C4-2B (cell line): Measurements from ENCODE around the gene RAPGEF3.

Experiments used
- ZFX ChIP-seq: fragments of 450-650 bp; IDR thresholded peaks from 2 replicates; pipeline ENCODE4 v1.6.1; 2017
- TF ChIP-seq, protein P1 (sequence below): fragments of 450-650 bp; conservative IDR thresholded peaks from 2 replicates; pipeline ENCODE4 v1.5.1; 2017; ENCODE audit warnings: mild to moderate bottlenecking

DNA sequence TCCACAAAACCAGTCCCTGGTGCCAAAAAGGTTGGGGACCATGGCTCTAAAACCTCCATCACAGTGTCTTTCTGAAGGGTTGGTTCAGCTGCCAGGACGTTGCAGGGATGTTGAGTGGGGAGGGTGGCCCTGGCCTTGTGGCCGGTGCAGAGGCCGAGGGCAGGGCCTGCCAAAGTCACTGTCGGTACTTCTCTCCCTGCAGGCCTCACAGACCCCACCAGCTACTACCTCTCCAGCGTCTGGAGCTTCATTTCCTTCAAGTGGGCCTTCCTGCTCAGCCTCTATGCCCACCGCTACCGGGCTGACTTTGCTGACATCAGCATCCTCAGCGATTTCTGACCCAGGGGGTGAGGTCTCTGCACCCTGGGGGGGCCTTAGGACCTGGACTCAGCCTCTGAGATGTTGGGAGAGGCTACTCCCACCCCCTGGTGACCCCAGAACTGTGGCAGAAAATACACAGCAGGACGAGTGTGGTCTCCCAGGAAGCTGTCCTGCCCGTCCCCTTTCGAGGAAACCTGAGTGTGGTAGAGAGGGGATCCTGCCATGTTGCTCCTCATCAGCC is 21.3 kb upstream of the RAPGEF3 start:
- TF ChIP-seq, protein P1, sequence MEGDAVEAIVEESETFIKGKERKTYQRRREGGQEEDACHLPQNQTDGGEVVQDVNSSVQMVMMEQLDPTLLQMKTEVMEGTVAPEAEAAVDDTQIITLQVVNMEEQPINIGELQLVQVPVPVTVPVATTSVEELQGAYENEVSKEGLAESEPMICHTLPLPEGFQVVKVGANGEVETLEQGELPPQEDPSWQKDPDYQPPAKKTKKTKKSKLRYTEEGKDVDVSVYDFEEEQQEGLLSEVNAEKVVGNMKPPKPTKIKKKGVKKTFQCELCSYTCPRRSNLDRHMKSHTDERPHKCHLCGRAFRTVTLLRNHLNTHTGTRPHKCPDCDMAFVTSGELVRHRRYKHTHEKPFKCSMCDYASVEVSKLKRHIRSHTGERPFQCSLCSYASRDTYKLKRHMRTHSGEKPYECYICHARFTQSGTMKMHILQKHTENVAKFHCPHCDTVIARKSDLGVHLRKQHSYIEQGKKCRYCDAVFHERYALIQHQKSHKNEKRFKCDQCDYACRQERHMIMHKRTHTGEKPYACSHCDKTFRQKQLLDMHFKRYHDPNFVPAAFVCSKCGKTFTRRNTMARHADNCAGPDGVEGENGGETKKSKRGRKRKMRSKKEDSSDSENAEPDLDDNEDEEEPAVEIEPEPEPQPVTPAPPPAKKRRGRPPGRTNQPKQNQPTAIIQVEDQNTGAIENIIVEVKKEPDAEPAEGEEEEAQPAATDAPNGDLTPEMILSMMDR = no peak
- no peak for TF ChIP-seq ZFX
